Hepatocyte (in vitro differentiated cells): ENCODE measurements around the gene ZCCHC24.

Experiments used
- EZH2 ChIP-seq: fragments of 200-600 bp; sonication (generic); IDR thresholded peaks from 2 replicates; pipeline ENCODE4 v1.6.1; 2016; ENCODE audit warnings: antibody characterized with exemption, mild to moderate bottlenecking, borderline replicate concordance
- TF ChIP-seq, protein P1 (sequence below): fragments of 200-600 bp; sonication (generic); IDR thresholded peaks from 2 replicates; pipeline ENCODE4 v1.5.1; 2016; ENCODE audit warnings: antibody characterized with exemption, mild to moderate bottlenecking; ENCODE audit not compliant: poor library complexity

DNA sequence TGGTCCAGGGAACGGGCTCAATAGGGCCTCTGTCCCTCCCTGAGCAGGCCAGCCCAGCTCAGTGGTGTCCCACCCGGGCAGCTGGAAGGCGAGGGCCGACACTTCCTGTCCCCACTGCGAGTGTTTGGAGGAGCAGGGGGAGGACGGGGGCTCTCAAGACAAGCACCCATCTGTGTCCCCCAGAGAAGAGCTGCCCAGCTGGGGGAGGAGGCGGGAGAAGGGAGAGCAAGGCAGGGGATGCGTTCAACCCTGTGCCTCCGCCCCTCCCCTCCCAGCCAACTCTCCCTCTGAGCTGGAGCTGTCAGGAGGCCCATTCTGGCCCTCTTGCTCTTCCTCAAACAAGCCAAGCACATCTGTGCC, 35.7 kb downstream of the ZCCHC24 start:
- TF ChIP-seq, protein P1, sequence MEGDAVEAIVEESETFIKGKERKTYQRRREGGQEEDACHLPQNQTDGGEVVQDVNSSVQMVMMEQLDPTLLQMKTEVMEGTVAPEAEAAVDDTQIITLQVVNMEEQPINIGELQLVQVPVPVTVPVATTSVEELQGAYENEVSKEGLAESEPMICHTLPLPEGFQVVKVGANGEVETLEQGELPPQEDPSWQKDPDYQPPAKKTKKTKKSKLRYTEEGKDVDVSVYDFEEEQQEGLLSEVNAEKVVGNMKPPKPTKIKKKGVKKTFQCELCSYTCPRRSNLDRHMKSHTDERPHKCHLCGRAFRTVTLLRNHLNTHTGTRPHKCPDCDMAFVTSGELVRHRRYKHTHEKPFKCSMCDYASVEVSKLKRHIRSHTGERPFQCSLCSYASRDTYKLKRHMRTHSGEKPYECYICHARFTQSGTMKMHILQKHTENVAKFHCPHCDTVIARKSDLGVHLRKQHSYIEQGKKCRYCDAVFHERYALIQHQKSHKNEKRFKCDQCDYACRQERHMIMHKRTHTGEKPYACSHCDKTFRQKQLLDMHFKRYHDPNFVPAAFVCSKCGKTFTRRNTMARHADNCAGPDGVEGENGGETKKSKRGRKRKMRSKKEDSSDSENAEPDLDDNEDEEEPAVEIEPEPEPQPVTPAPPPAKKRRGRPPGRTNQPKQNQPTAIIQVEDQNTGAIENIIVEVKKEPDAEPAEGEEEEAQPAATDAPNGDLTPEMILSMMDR = no peak
- TF ChIP-seq EZH2 = no peak
